PFSK-1 (cell line): ENCODE data around the gene AIG1.

Source experiments
- POLR2AphosphoS5 ChIP-seq: IDR thresholded peaks from 2 replicates; pipeline ENCODE4 v1.6.1; 2012; ENCODE audit warnings: low read depth, mild to moderate bottlenecking, control low read depth, low read length, moderate library complexity
- SIN3A ChIP-seq: IDR thresholded peaks from 2 replicates; pipeline ENCODE4 v1.6.1; 2012; ENCODE audit warnings: mild to moderate bottlenecking, low read length, moderate library complexity, borderline replicate concordance; ENCODE audit not compliant: insufficient read depth
- TAF1 ChIP-seq: IDR thresholded peaks from 2 replicates; pipeline ENCODE4 v1.6.1; 2012; ENCODE audit warnings: low read length, control low read depth, borderline replicate concordance; ENCODE audit not compliant: insufficient read depth
- TF ChIP-seq, protein P1 (sequence below), 2 experiments: IDR thresholded peaks; 2 replicates each; pipeline versions ENCODE4 v1.6.1 to v1.8.0; 2011 to 2012; ENCODE audit warnings: low read depth in 2 of 2, low read length in 2 of 2, control low read depth in 1 of 2, inconsistent platforms in 1 of 2, mild to moderate bottlenecking in 1 of 2, moderate library complexity in 1 of 2; ENCODE audit not compliant: insufficient read depth in 1 of 2

- TF ChIP-seq, protein P1, sequence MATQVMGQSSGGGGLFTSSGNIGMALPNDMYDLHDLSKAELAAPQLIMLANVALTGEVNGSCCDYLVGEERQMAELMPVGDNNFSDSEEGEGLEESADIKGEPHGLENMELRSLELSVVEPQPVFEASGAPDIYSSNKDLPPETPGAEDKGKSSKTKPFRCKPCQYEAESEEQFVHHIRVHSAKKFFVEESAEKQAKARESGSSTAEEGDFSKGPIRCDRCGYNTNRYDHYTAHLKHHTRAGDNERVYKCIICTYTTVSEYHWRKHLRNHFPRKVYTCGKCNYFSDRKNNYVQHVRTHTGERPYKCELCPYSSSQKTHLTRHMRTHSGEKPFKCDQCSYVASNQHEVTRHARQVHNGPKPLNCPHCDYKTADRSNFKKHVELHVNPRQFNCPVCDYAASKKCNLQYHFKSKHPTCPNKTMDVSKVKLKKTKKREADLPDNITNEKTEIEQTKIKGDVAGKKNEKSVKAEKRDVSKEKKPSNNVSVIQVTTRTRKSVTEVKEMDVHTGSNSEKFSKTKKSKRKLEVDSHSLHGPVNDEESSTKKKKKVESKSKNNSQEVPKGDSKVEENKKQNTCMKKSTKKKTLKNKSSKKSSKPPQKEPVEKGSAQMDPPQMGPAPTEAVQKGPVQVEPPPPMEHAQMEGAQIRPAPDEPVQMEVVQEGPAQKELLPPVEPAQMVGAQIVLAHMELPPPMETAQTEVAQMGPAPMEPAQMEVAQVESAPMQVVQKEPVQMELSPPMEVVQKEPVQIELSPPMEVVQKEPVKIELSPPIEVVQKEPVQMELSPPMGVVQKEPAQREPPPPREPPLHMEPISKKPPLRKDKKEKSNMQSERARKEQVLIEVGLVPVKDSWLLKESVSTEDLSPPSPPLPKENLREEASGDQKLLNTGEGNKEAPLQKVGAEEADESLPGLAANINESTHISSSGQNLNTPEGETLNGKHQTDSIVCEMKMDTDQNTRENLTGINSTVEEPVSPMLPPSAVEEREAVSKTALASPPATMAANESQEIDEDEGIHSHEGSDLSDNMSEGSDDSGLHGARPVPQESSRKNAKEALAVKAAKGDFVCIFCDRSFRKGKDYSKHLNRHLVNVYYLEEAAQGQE (IDR thresholded peaks at IDR 0.05; ENCODE audit: insufficient read depth in 1 of 2, low read depth in 2 of 2, low read length in 2 of 2): no peak
- TF ChIP-seq TAF1: no peak
- TF ChIP-seq POLR2AphosphoS5: no peak
- no peak for TF ChIP-seq SIN3A
Measured at GRCh38 chr6:143225929-143226328, 165.2 kb downstream of the AIG1 start.
